SJCRH30 (cell line): ENCODE results near the gene PLOD3. TPM values are rescaled to one million over a fixed set of nuclear protein-coding genes. Genes with fewer than 3 reads are reported as not detected.
"Not testable (repeated sequence)": the region's sequence is repeated elsewhere in the genome, so short reads cannot be mapped to it uniquely, and the experiment has no call there.

Experiments
- DNase-seq, 2 experiments: peaks; one replicate each; pipeline ENCODE4 v3.0.0-alpha.2; 2015 to 2020
- H3K27ac ChIP-seq: fragments of 250-450 bp; sonication (Bioruptor Pico); 2 replicates; pipeline ENCODE4 v1.5.1; 2020; ENCODE audit warnings: mild to moderate bottlenecking, moderate library complexity
- H3K27me3 ChIP-seq: fragments of 250-450 bp; sonication (Bioruptor Pico); 2 replicates; pipeline ENCODE4 v1.5.1; 2020; ENCODE audit warnings: mild to moderate bottlenecking, moderate library complexity
- H3K36me3 ChIP-seq: fragments of 250-450 bp; sonication (Bioruptor Pico); 2 replicates; pipeline ENCODE4 v1.5.1; 2020; ENCODE audit warnings: mild to moderate bottlenecking, moderate library complexity
- H3K4me1 ChIP-seq: fragments of 250-450 bp; sonication (Bioruptor Pico); 2 replicates; pipeline ENCODE4 v1.5.1; 2020; ENCODE audit warnings: mild to moderate bottlenecking, moderate library complexity
- H3K4me3 ChIP-seq: fragments of 250-450 bp; sonication (Bioruptor Pico); 2 replicates; pipeline ENCODE4 v1.5.1; 2020; ENCODE audit warnings: mild to moderate bottlenecking, moderate library complexity
- H3K9me3 ChIP-seq: fragments of 250-450 bp; sonication (Bioruptor Pico); replicated peaks from 2 replicates; pipeline ENCODE4 v1.5.1; 2020; ENCODE audit warnings: mild to moderate bottlenecking, moderate library complexity
- total RNA-seq: library from RNA; depleted of rRNA; stranded (reverse); fragments of >200 nt; shearing (Covaris generic); gene quantifications from 2 replicates; pipeline ENCODE4 v1.2.3, GENCODE V29; 2014; rRNA removed

The PLOD3 gene
- 53.0 and 59.7 TPM in 2 replicates for total RNA-seq

- Histone ChIP-seq H3K27me3 (no peaks in the 10 kb centered on the region), H3K4me3 (peak within 1 kb of the TSS; percentile 76), H3K36me3 (peaks cover 4% of the 10 kb centered on the region; the same call in 1 of the 2 replicates), H3K27ac (peak within 1 kb of the TSS; percentile 76), H3K9me3 (no peaks in the 10 kb centered on the region), H3K4me1 (no peaks in the 10 kb centered on the region; the same call in 1 of the 2 replicates)
- peak; percentile 96 to 100 for DNase-seq
These were observed at the start of gene PLOD3, which contains the start of gene ZNHIT1 for GRCh38 chr7:101217388-101218235. TSS of gene PLOD3 (minus strand) at chr7:101217581. CDS start at chr7:101217274, 307 bp downstream. TSS of gene ZNHIT1 (plus strand) at chr7:101218165. CDS start at chr7:101218196, 31 bp downstream.

GRCh38 chr7:101265622-101266516, 48.5 kb upstream of the PLOD3 start:
- no peaks in the 10 kb centered on the region for H3K4me1 ChIP-seq
- peaks cover 2% of the 10 kb centered on the region; the same call in 1 of the 2 replicates for H3K27me3 ChIP-seq
- H3K9me3 ChIP-seq: no peaks in the 10 kb centered on the region
- no peaks in the 10 kb centered on the region for H3K36me3 ChIP-seq
- no peak overlapping the region for H3K27ac ChIP-seq
- no peak overlapping the region for H3K4me3 ChIP-seq
- no peak for DNase-seq

GRCh38 chr7:101264102-101264706, 46.8 kb upstream of the PLOD3 start:
- not testable (repeated sequence) for DNase-seq, H3K27me3 ChIP-seq, H3K9me3 ChIP-seq, H3K36me3 ChIP-seq, H3K4me1 ChIP-seq, H3K27ac ChIP-seq, H3K4me3 ChIP-seq

- peaks cover 7% of the 10 kb centered on the region for H3K27me3 ChIP-seq
These were observed 40.9 kb upstream of the PLOD3 start for GRCh38 chr7:101258243-101258731.

GRCh38 chr7:101255796-101256195, 38.4 kb upstream of the PLOD3 start:
- H3K9me3 ChIP-seq: no peaks in the 10 kb centered on the region
- no peaks in the 10 kb centered on the region for H3K4me1 ChIP-seq
- DNase-seq: no peak
- H3K27ac ChIP-seq: no peak overlapping the region
- H3K4me3 ChIP-seq: no peak overlapping the region
- peaks cover 7% of the 10 kb centered on the region for H3K27me3 ChIP-seq
- no peaks in the 10 kb centered on the region for H3K36me3 ChIP-seq

More at GRCh38 chr7:101258243-101258731, 40.9 kb upstream of the PLOD3 start:
- no peak for DNase-seq
- H3K27ac ChIP-seq: no peak overlapping the region
- no peaks in the 10 kb centered on the region for H3K4me1 ChIP-seq
- H3K36me3 ChIP-seq: no peaks in the 10 kb centered on the region
- H3K9me3 ChIP-seq: no peaks in the 10 kb centered on the region
- H3K4me3 ChIP-seq: no peak overlapping the region

- H3K4me1 ChIP-seq, H3K36me3 ChIP-seq, H3K27ac ChIP-seq, H3K9me3 ChIP-seq, DNase-seq, H3K27me3 ChIP-seq, H3K4me3 ChIP-seq: not testable (repeated sequence)
These were observed 35.8 kb upstream of the PLOD3 start for GRCh38 chr7:101253199-101253598.

- Histone ChIP-seq H3K27me3 (peaks cover 3% of the 10 kb centered on the region; the same call in 1 of the 2 replicates), H3K4me3 (peak overlapping the region; percentile 70), H3K36me3 (no peaks in the 10 kb centered on the region), H3K27ac (peak overlapping the region; percentile 17; the same call in 1 of the 2 replicates), H3K4me1 (no peaks in the 10 kb centered on the region), H3K9me3 (no peaks in the 10 kb centered on the region)
- DNase-seq: peak; percentile 98 to 99
These were observed 34.7 kb upstream of the PLOD3 start for GRCh38 chr7:101251871-101252659.

GRCh38 chr7:101250324-101250723, 32.9 kb upstream of the PLOD3 start:
- Histone ChIP-seq H3K36me3 (no peaks in the 10 kb centered on the region), H3K4me3 (no peak overlapping the region), H3K27me3 (no peaks in the 10 kb centered on the region; the same call in 1 of the 2 replicates), H3K27ac (no peak overlapping the region), H3K4me1 (no peaks in the 10 kb centered on the region), H3K9me3 (no peaks in the 10 kb centered on the region)
- no peak for DNase-seq

GRCh38 chr7:101248276-101248675, 30.9 kb upstream of the PLOD3 start:
- Histone ChIP-seq H3K4me1 (peaks cover 4% of the 10 kb centered on the region; the same call in 1 of the 2 replicates), H3K36me3 (no peaks in the 10 kb centered on the region), H3K27me3 (no peaks in the 10 kb centered on the region), H3K4me3 (no peak overlapping the region), H3K27ac (no peak overlapping the region), H3K9me3 (no peaks in the 10 kb centered on the region)
- no peak for DNase-seq

- Histone ChIP-seq H3K27me3 (no peaks in the 10 kb centered on the region), H3K27ac (peak overlapping the region; percentile 62), H3K36me3 (no peaks in the 10 kb centered on the region), H3K4me3 (peak overlapping the region; percentile 74), H3K4me1 (peaks cover 10% of the 10 kb centered on the region), H3K9me3 (no peaks in the 10 kb centered on the region)
- no peak for DNase-seq
These were observed 27.8 kb upstream of the PLOD3 start for GRCh38 chr7:101245147-101245668.

- H3K9me3 ChIP-seq: no peaks in the 10 kb centered on the region
- H3K27ac ChIP-seq: peak within 1 kb of the TSS; percentile 62
- peak within 1 kb of the TSS; percentile 74 for H3K4me3 ChIP-seq
- peaks cover 11% of the 10 kb centered on the region for H3K4me1 ChIP-seq
- H3K27me3 ChIP-seq: no peaks in the 10 kb centered on the region
- DNase-seq: peak; percentile 95
- no peaks in the 10 kb centered on the region for H3K36me3 ChIP-seq
These were observed 27.2 kb upstream of the PLOD3 start, which contains the start of gene FIS1 for GRCh38 chr7:101244375-101245146. TSS of gene FIS1 (minus strand) at chr7:101245081. CDS start at chr7:101245004, 77 bp downstream.

- Histone ChIP-seq H3K36me3 (no peaks in the 10 kb centered on the region), H3K9me3 (no peaks in the 10 kb centered on the region), H3K27ac (peak overlapping the region; percentile 62), H3K4me1 (peaks cover 19% of the 10 kb centered on the region), H3K27me3 (no peaks in the 10 kb centered on the region), H3K4me3 (peak overlapping the region; percentile 74)
- DNase-seq: no peak
These were observed 26.4 kb upstream of the PLOD3 start for GRCh38 chr7:101243646-101244374.
